ENCODE measurements around the gene CHKB. TPM values are rescaled to one million over a fixed set of nuclear protein-coding genes. Genes with fewer than 3 reads are reported as not detected.
A peak's percentile ranks its signal among the peaks of the same experiment; 100 is the strongest.

The CHKB gene
- total RNA-seq, 2 experiments from 2014 or later = 85.8 to 100 TPM

DNA sequence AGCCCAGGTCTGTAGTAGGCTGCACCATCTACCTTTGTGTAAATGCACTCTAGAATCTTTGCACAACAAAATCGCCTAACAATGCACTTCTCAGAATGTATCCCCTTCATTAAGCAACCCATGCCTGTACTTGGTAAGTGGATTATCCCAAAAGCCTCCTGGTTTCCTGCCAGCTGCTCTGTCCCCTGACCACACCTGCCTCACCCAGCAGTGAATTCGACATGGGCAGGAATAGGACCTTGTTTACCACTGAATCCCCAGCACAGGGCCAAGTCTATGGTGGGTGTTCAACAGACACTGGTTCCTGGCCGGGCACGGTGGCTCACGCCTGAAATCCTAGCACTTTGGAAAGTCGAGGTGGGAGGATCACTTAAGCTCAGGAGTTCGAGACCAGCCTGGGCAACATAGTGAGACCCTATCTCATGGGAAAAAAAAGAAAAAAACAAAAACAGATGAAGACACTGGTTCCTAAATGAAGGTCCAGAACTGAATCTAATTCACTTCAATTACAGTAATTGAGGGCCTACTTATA, 14.9 kb downstream of the CHKB start:
- Histone ChIP-seq H4K20me1 (ENCODE audit: insufficient read depth, low read length) (no peaks in the 10 kb centered on the region), H3K9me3 (ENCODE audit: low read length) (no peaks in the 10 kb centered on the region), H3K4me3 (ENCODE audit: low read depth, low read length, poor library complexity, severe bottlenecking) (no peak overlapping the region), H3K4me1 (ENCODE audit: insufficient read depth, low read length, poor library complexity, severe bottlenecking) (peaks cover 32% of the 10 kb centered on the region), H3K4me2 (ENCODE audit: low read length) (no peak overlapping the region), H3K36me3 (ENCODE audit: insufficient read depth, low read length) (peaks cover 55% of the 10 kb centered on the region), H3K79me2 (ENCODE audit: insufficient read depth, low read depth, low read length) (no peaks in the 10 kb centered on the region), H2AFZ (ENCODE audit: low read length) (no peak overlapping the region), H3K9me2 (ENCODE audit: insufficient read depth, low read length) (no peaks in the 10 kb centered on the region), H3K27ac (ENCODE audit: low read depth, low read length, poor library complexity, severe bottlenecking) (no peak overlapping the region)
- CTCF ChIA-PET (ENCODE audit: unreplicated experiment) = no interaction called here
- intact Hi-C loops (cut with micrococcal nuclease; ENCODE audit: unreplicated experiment) = no loop called here
- DNase-seq (ENCODE audit: low spot score) = no peak
- BruUV-seq (replicated peaks) = no TSS peak
- POLR2A ChIA-PET = no interaction called here
- TF ChIP-seq, protein P1, sequence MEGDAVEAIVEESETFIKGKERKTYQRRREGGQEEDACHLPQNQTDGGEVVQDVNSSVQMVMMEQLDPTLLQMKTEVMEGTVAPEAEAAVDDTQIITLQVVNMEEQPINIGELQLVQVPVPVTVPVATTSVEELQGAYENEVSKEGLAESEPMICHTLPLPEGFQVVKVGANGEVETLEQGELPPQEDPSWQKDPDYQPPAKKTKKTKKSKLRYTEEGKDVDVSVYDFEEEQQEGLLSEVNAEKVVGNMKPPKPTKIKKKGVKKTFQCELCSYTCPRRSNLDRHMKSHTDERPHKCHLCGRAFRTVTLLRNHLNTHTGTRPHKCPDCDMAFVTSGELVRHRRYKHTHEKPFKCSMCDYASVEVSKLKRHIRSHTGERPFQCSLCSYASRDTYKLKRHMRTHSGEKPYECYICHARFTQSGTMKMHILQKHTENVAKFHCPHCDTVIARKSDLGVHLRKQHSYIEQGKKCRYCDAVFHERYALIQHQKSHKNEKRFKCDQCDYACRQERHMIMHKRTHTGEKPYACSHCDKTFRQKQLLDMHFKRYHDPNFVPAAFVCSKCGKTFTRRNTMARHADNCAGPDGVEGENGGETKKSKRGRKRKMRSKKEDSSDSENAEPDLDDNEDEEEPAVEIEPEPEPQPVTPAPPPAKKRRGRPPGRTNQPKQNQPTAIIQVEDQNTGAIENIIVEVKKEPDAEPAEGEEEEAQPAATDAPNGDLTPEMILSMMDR (conservative IDR thresholded peaks at IDR 0.05; ENCODE audit: low read length) = no peak
- TF ChIP-seq EZH2phosphoT487 (IDR thresholded peaks at IDR 0.05; ENCODE audit: borderline replicate concordance, low read depth, low read length) = no peak

GRCh38 chr22:50564289-50564688, 18.4 kb downstream of the CHKB start:
- peaks cover 20% of the 10 kb centered on the region for H3K36me3 ChIP-seq (ENCODE audit: insufficient read depth, low read length)
- CTCF ChIA-PET (ENCODE audit: unreplicated experiment) = no interaction called here
- H4K20me1 ChIP-seq (ENCODE audit: insufficient read depth, low read length) = no peaks in the 10 kb centered on the region
- intact Hi-C loops (cut with micrococcal nuclease; ENCODE audit: unreplicated experiment) = no loop called here
- H3K4me3 ChIP-seq (ENCODE audit: low read depth, low read length, poor library complexity, severe bottlenecking) = no peak overlapping the region
- H3K9me2 ChIP-seq (ENCODE audit: insufficient read depth, low read length) = no peaks in the 10 kb centered on the region
- H3K79me2 ChIP-seq (ENCODE audit: insufficient read depth, low read depth, low read length) = no peaks in the 10 kb centered on the region
- H3K4me2 ChIP-seq (ENCODE audit: low read length) = no peak overlapping the region
- POLR2A ChIA-PET = interaction anchor here (1.1 kb wide), 1 partner anchor 56 kb away, joined by 3 read pairs; no protein-coding TSS in a partner anchor
- no peak for DNase-seq (ENCODE audit: low spot score)
- H3K9me3 ChIP-seq (ENCODE audit: low read length) = no peaks in the 10 kb centered on the region
- TF ChIP-seq, protein P1 (conservative IDR thresholded peaks at IDR 0.05; ENCODE audit: low read length) = no peak
- TF ChIP-seq EZH2phosphoT487 (IDR thresholded peaks at IDR 0.05; ENCODE audit: borderline replicate concordance, low read depth, low read length) = no peak
- H2AFZ ChIP-seq (ENCODE audit: low read length) = no peak overlapping the region
- peaks cover 6% of the 10 kb centered on the region for H3K4me1 ChIP-seq (ENCODE audit: insufficient read depth, low read length, poor library complexity, severe bottlenecking)
- no peak overlapping the region for H3K27ac ChIP-seq (ENCODE audit: low read depth, low read length, poor library complexity, severe bottlenecking)
- no TSS peak for BruUV-seq (replicated peaks)

DNA sequence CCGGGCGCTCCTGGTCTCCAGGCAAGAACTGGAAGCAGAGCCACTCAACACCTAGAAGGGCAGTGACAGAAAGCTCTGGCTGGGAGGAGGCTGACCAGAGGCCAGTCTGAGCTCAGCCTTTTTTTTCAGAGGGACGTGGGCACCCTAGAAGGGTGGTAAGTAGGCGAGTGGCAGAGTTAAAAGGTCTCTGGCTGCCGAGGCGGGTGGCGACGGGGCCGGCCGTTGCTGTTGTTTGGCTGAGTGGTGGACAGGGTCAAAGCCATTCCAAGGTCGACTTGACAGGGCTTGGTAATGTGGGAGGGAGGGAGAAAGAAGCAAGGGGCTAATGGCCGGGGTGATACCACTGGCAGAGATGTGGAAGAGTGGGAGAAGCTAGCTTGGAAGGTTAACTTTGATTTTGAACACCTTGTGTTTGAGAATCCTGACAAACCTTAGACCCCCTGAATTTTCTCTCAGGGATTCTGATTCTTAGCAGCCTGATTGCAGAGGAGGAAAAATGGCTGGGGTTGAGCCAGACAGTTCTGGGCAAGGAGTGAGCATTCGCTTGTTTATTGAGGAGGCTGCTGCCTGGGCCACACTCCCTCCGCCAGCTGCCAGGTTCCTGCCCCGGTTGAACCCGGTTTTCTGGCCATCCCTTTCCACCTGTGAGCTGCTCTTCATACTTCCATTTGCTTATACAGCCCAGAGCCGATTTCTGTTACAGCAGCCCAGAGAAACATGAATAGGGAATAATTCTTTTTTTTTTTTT, 19.1 kb downstream of the CHKB start:
- Histone ChIP-seq H3K4me3 (ENCODE audit: low read depth, low read length, poor library complexity, severe bottlenecking) (peak overlapping the region; percentile 66), H3K4me2 (ENCODE audit: low read length) (peak overlapping the region; percentile 87)
- no peak for DNase-seq (ENCODE audit: low spot score)

More for the DNA sequence above, 19.1 kb downstream of the CHKB start:
- no peaks in the 10 kb centered on the region for H3K79me2 ChIP-seq (ENCODE audit: insufficient read depth, low read depth, low read length)
- POLR2A ChIA-PET = interaction anchor here (0.6 to 1.0 kb wide), 3 partner anchors 24 to 207 kb away, joined by 3 to 10 read pairs (median 5); no protein-coding TSS in a partner anchor
- CTCF ChIA-PET (ENCODE audit: unreplicated experiment) = interaction anchor here (0.7 to 0.9 kb wide), 3 partner anchors 12 to 22 kb away, joined by 3 to 5 read pairs (median 3); no protein-coding TSS in a partner anchor
- H3K27ac ChIP-seq (ENCODE audit: low read depth, low read length, poor library complexity, severe bottlenecking) = no peak overlapping the region
- BruUV-seq (replicated peaks) = no TSS peak
- H3K9me3 ChIP-seq (ENCODE audit: low read length) = no peaks in the 10 kb centered on the region
- peaks cover 5% of the 10 kb centered on the region for H3K4me1 ChIP-seq (ENCODE audit: insufficient read depth, low read length, poor library complexity, severe bottlenecking)
- no peaks in the 10 kb centered on the region for H4K20me1 ChIP-seq (ENCODE audit: insufficient read depth, low read length)
- TF ChIP-seq EZH2phosphoT487 (IDR thresholded peaks at IDR 0.05; ENCODE audit: borderline replicate concordance, low read depth, low read length) = no peak
- TF ChIP-seq, protein P1 (conservative IDR thresholded peaks at IDR 0.05; ENCODE audit: low read length) = no peak
- intact Hi-C loops (cut with micrococcal nuclease; ENCODE audit: unreplicated experiment) = loop anchor here (2.0 kb wide), 1 partner anchor 37 kb away; no protein-coding TSS in a partner anchor
- H2AFZ ChIP-seq (ENCODE audit: low read length) = peak overlapping the region; percentile 46; the same call in 1 of the 2 replicates
- H3K36me3 ChIP-seq (ENCODE audit: insufficient read depth, low read length) = peaks cover 13% of the 10 kb centered on the region
- H3K9me2 ChIP-seq (ENCODE audit: insufficient read depth, low read length) = no peaks in the 10 kb centered on the region

Data from OCI-LY7 (cell line).